A549 (cell line): Measurements from ENCODE around the gene GCLC.

Source experiments
- CBX8 ChIP-seq: fragments of 200-600 bp; sonication (generic); IDR thresholded peaks from 2 replicates; pipeline ENCODE4 v1.6.1; 2016
- CHD4 ChIP-seq: fragments of 200-600 bp; sonication (generic); IDR thresholded peaks from 2 replicates; pipeline ENCODE4 v1.6.1; 2016; ENCODE audit warnings: antibody characterized with exemption, mild to moderate bottlenecking, borderline replicate concordance
- CTCF ChIP-seq: fragments of >200 bp; sonication (Bioruptor Twin); formaldehyde crosslinking; IDR thresholded peaks from 3 replicates; pipeline ENCODE4 v1.5.1; 2016
- ELK1 ChIP-seq: fragments of 150-350 bp; IDR thresholded peaks from 2 replicates; pipeline ENCODE4 v1.6.1; 2014; ENCODE audit warnings: low read depth, mild to moderate bottlenecking, low read length
- EP300 ChIP-seq, 2 experiments: fragments of >200 bp; sonication (Bioruptor Twin); formaldehyde crosslinking; IDR thresholded peaks; 2 replicates in 1 of 2; 3 replicates in 1 of 2; pipeline ENCODE4 v1.6.1; 2016 to 2017
- ESRRA ChIP-seq: fragments of 150-350 bp; IDR thresholded peaks from 2 replicates; pipeline ENCODE4 v1.6.1; 2014; ENCODE audit warnings: mild to moderate bottlenecking, low read length, borderline replicate concordance
- HDAC2 ChIP-seq: fragments of 200-600 bp; sonication (generic); IDR thresholded peaks from 2 replicates; pipeline ENCODE4 v1.6.1; 2016
- HOXA7 ChIP-seq: fragments of 250-450 bp; sonication (Bioruptor Pico); IDR thresholded peaks from 2 replicates; pipeline ENCODE4 v1.5.0; 2020; ENCODE audit warnings: mild to moderate bottlenecking, moderate library complexity
- HOXB5 ChIP-seq: fragments of 250-450 bp; sonication (Bioruptor Pico); IDR thresholded peaks from 2 replicates; pipeline ENCODE4 v1.5.0; 2020; ENCODE audit warnings: mild to moderate bottlenecking, moderate library complexity
- JUNB ChIP-seq: fragments of >200 bp; sonication (Bioruptor Twin); formaldehyde crosslinking; IDR thresholded peaks from 2 replicates; pipeline ENCODE4 v1.6.1; 2016
- MAX ChIP-seq: IDR thresholded peaks from 2 replicates; pipeline ENCODE4 v1.6.1; 2012
- POLR2A ChIP-seq: IDR thresholded peaks from 2 replicates; pipeline ENCODE4 v1.6.1; 2012; ENCODE audit warnings: mild to moderate bottlenecking, low read length
- RCOR1 ChIP-seq: fragments of 150-350 bp; IDR thresholded peaks from 2 replicates; pipeline ENCODE4 v1.6.1; 2014; ENCODE audit warnings: antibody characterized with exemption, low read length, low read depth
- SMC3 ChIP-seq: fragments of >200 bp; sonication (Bioruptor Twin); formaldehyde crosslinking; IDR thresholded peaks from 3 replicates; pipeline ENCODE4 v1.6.1; 2018; ENCODE audit warnings: inconsistent platforms

- TF ChIP-seq EP300 (IDR thresholded peaks at IDR 0.05) (no peak), CBX8 (no peak), CHD4 (no peak), CTCF (no peak), POLR2A (no peak), HDAC2 (no peak), ELK1 (no peak), SMC3 (no peak), HOXA7 (CRISPR knock-in tag) (no peak), MAX (no peak), ESRRA (no peak), RCOR1 (no peak), JUNB (no peak), HOXB5 (CRISPR knock-in tag) (no peak)
Observed at GRCh38 chr6:53556986-53557715, 12.2 kb upstream of the GCLC start.
